Measurements from ENCODE around the gene R3HDML. TPM values are rescaled to one million over a fixed set of nuclear protein-coding genes. Genes with fewer than 3 reads are reported as not detected.
"Not testable (repeated sequence)": the region's sequence is repeated elsewhere in the genome, so short reads cannot be mapped to it uniquely, and the experiment has no call there.

R3HDML gene
- total RNA-seq, 1 donor from 2014 or later: not detected

DNA sequence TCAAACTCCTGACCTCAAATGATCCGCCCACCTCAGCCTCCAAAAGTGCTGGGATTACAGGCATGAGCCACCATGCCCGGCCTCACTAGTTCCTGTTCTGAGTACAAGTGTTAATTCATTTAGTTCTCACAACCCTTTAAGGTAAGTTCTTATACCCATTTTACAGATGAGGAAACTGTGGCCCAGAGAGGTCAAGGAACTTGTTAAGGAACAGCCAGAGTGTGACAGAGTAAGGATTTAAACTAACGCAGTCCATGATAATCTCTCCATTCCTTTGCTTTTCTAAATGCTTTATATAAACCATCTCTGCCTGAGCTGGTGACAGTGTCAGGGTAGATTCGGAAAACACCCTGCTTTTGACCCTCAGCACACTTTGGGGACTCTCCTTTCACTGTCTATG lies 39.1 kb upstream of the R3HDML start:
- Mint-ChIP-seq H3K4me1 (ENCODE audit: low read depth) (peaks cover 10% of the 10 kb centered on the region), H3K27me3 (no peaks in the 10 kb centered on the region), H3K27ac (no peak overlapping the region), H3K4me3 (ENCODE audit: low read depth) (no peak overlapping the region), H3K9me3 (ENCODE audit: low read depth) (peaks cover 5% of the 10 kb centered on the region), H3K36me3 (ENCODE audit: insufficient read depth) (peaks cover 3% of the 10 kb centered on the region)
- DNase-seq (ENCODE audit: low spot score, unreplicated experiment): no peak
- TF ChIP-seq, protein P1, sequence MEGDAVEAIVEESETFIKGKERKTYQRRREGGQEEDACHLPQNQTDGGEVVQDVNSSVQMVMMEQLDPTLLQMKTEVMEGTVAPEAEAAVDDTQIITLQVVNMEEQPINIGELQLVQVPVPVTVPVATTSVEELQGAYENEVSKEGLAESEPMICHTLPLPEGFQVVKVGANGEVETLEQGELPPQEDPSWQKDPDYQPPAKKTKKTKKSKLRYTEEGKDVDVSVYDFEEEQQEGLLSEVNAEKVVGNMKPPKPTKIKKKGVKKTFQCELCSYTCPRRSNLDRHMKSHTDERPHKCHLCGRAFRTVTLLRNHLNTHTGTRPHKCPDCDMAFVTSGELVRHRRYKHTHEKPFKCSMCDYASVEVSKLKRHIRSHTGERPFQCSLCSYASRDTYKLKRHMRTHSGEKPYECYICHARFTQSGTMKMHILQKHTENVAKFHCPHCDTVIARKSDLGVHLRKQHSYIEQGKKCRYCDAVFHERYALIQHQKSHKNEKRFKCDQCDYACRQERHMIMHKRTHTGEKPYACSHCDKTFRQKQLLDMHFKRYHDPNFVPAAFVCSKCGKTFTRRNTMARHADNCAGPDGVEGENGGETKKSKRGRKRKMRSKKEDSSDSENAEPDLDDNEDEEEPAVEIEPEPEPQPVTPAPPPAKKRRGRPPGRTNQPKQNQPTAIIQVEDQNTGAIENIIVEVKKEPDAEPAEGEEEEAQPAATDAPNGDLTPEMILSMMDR (IDR thresholded peaks at IDR 0.05; ENCODE audit: unreplicated experiment): no peak

DNA sequence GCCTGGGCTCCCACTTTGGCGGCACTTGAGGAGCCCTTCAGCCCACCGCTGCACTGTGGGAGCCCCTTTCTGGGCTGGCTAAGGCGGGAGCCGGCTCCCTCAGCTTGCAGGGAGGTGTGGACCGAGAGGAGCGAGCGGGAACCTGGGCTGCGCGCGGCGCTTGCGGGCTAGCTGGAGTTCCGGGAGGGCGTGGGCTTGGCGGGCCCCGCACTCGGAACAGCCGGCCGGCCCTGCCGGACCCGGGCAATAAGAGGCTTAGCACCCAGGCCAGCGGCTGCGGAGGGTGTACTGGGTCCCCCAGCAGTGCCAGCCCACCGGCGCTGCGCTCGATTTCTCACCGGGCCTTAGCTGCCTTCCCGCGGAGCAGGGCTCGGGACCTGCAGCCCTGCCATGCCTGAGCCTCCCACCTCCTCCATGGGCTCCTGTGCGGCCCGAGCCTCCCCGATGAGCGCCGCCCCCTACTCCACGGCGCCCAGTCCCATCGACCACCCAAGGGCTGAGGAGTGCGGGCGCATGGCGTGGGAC lies 37.8 kb upstream of the R3HDML start:
- H3K4me3 Mint-ChIP-seq (ENCODE audit: low read depth); H3K27ac Mint-ChIP-seq; H3K36me3 Mint-ChIP-seq (ENCODE audit: insufficient read depth); H3K9me3 Mint-ChIP-seq (ENCODE audit: low read depth); DNase-seq (ENCODE audit: low spot score, unreplicated experiment); H3K27me3 Mint-ChIP-seq: not testable (repeated sequence)
- peaks cover 12% of the 10 kb centered on the region for H3K4me1 Mint-ChIP-seq (ENCODE audit: low read depth)

- H3K4me3 Mint-ChIP-seq (ENCODE audit: low read depth): no peak overlapping the region
- peaks cover 12% of the 10 kb centered on the region for H3K4me1 Mint-ChIP-seq (ENCODE audit: low read depth)
- H3K27ac Mint-ChIP-seq: no peak overlapping the region
- peaks cover 3% of the 10 kb centered on the region for H3K36me3 Mint-ChIP-seq (ENCODE audit: insufficient read depth)
- TF ChIP-seq, protein P1 (IDR thresholded peaks at IDR 0.05; ENCODE audit: unreplicated experiment): no peak
- H3K9me3 Mint-ChIP-seq (ENCODE audit: low read depth): peaks cover 5% of the 10 kb centered on the region
- no peak for DNase-seq (ENCODE audit: low spot score, unreplicated experiment)
- H3K27me3 Mint-ChIP-seq: no peaks in the 10 kb centered on the region
Observed at GRCh38 chr20:44301285-44301684, 35.6 kb upstream of the R3HDML start.

DNA sequence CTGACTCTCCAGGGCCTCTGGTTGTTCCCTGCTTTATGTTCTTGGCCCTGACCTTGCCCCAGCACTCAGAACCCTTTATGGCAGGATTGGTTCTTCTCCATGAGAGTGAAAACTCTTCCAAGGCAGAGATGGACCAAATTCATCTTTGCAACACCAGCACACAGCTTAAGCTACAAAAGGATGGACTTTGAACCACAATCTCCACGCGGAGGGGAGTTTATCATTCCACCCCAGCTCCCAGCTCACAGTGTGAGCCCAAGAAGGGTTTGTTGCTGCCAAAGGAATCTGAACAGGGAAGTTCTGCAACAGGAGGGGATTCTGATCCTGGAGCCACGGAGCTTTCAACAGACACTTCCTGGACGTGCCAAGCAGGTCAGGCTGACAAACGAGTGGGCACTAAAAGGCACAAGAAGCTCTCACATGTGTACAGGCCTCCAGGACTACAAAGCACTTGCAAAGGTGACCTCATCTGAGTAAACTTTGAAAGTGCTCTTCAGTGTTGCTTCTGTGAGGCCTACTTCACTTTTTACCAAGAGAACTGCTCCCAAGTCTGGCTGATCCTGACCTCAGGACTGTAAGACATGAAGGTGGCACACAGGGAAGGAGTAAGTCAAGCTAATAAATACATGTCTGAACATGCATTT lies 34.7 kb upstream of the R3HDML start:
- H3K4me3 Mint-ChIP-seq (ENCODE audit: low read depth): no peak overlapping the region
- peaks cover 3% of the 10 kb centered on the region for H3K36me3 Mint-ChIP-seq (ENCODE audit: insufficient read depth)
- peak overlapping the region; percentile 72 for H3K27ac Mint-ChIP-seq

GRCh38 chr20:44302736-44303135 lies 34.1 kb upstream of the R3HDML start:
- Mint-ChIP-seq H3K27ac (peak overlapping the region; percentile 72), H3K36me3 (ENCODE audit: insufficient read depth) (peaks cover 3% of the 10 kb centered on the region), H3K27me3 (no peaks in the 10 kb centered on the region), H3K4me3 (ENCODE audit: low read depth) (no peak overlapping the region), H3K4me1 (ENCODE audit: low read depth) (peaks cover 12% of the 10 kb centered on the region), H3K9me3 (ENCODE audit: low read depth) (peaks cover 5% of the 10 kb centered on the region)
- DNase-seq (ENCODE audit: low spot score, unreplicated experiment): no peak
- TF ChIP-seq, protein P1 (IDR thresholded peaks at IDR 0.05; ENCODE audit: unreplicated experiment): no peak

More for the DNA sequence above, 34.7 kb upstream of the R3HDML start:
- no peaks in the 10 kb centered on the region for H3K27me3 Mint-ChIP-seq
- peaks cover 12% of the 10 kb centered on the region for H3K4me1 Mint-ChIP-seq (ENCODE audit: low read depth)
- TF ChIP-seq, protein P1 (IDR thresholded peaks at IDR 0.05; ENCODE audit: unreplicated experiment): no peak
- H3K9me3 Mint-ChIP-seq (ENCODE audit: low read depth): peaks cover 5% of the 10 kb centered on the region
- DNase-seq (ENCODE audit: low spot score, unreplicated experiment): no peak

- TF ChIP-seq, protein P1 (IDR thresholded peaks at IDR 0.05; ENCODE audit: unreplicated experiment): no peak
- no peak overlapping the region for H3K27ac Mint-ChIP-seq
- H3K4me1 Mint-ChIP-seq (ENCODE audit: low read depth): peaks cover 12% of the 10 kb centered on the region
- no peak for DNase-seq (ENCODE audit: low spot score, unreplicated experiment)
- peaks cover 5% of the 10 kb centered on the region for H3K9me3 Mint-ChIP-seq (ENCODE audit: low read depth)
- no peaks in the 10 kb centered on the region for H3K27me3 Mint-ChIP-seq
- H3K4me3 Mint-ChIP-seq (ENCODE audit: low read depth): no peak overlapping the region
- peaks cover 3% of the 10 kb centered on the region for H3K36me3 Mint-ChIP-seq (ENCODE audit: insufficient read depth)
Observed at GRCh38 chr20:44304383-44304782, 32.5 kb upstream of the R3HDML start.
